Stimulated activated CD8-positive, alpha-beta memory T cell treated with anti-CD3 and anti-CD28 coated beads, Interleukin-7, amount 100 ng/mL, for 1 hour (primary cell): Measurements from ENCODE around the gene ABCC1.

ENCODE experiments used
- DNase-seq, 2 donors: peaks; one replicate each; pipeline ENCODE4 v3.0.0-alpha.2; 2020; ENCODE audit warnings: low read depth in 2 of 2

Gene ABCC1

DNA sequence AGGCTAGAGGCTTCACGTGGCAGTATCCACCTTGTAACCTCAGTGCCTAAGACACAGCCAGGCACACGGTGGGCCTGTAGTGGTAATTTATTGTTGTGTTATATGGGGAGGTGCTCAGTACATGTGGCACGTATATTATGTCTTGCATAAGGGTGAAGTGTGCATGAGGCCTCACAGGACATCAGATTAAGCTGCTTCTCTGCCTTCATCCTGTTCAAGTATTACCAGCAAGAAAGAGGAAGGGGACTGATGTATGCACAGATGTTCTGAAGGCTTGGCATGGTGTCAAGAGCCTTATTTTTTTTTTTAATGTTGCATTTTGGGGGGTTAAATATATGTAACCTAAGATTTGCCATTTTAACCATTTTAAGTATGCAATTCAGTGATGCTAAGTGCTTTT is 71.6 kb downstream of the ABCC1 start:
- DNase-seq, result no peak

DNA sequence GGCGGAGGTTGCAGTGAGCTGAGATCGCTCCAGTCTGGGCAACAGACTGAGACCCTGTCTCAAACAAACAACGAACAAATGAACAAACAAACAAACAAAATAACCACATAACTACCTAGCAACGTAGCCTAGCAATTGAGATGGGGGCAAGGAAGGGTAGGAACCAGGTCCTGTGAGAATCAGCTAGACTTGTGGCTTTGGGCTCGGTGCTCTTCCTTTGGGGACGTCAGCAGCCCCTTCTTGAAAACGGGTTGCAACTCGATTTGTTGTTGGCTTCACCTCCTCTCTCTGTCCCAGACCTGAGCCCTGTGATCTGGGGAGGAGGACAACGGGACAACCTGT is 72.2 kb downstream of the ABCC1 start:
- no peak for DNase-seq

GRCh38 chr16:16021988-16022682 is 72.7 kb downstream of the ABCC1 start:
- no peak for DNase-seq

- no peak for DNase-seq
Observed at GRCh38 chr16:16022683-16023064, 73.3 kb downstream of the ABCC1 start.

- no peak for DNase-seq
Observed at GRCh38 chr16:16025214-16025968, 76.0 kb downstream of the ABCC1 start.

- no peak for DNase-seq
Observed at GRCh38 chr16:16027728-16028310, 78.4 kb downstream of the ABCC1 start.

DNA sequence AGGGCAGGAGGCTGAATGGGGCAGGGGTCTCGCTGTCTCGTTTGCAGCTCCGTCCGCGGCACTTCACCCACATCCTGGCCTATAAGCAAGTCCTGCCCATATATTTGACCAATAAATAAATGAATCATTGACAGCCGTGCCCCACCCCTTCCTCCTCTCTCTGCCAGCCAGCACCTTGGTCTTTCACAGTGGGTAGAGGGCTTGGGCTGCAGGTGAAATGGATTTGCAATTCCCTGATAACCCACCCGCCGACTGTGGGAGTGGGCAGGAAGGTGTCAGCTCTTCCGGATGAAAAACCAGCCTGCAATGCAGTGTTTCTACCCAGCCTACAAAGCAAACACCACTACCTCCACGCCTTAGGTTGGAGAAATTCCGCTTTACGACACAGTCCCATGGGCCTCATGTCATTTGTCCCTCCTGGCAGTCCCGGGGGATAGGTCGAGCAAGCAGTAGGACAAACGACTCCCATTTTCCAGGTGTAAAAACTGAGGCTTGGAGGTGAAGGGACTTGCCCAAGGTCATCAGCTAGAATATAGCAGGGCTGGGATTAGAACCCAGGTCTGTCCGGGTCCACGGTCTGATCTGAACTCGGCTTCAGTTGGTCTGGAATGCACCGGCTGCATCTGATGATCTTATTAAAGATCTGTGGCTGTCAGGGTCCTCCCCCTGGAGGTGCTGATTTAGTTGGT is 79.0 kb downstream of the ABCC1 start:
- DNase-seq, result no peak

DNA sequence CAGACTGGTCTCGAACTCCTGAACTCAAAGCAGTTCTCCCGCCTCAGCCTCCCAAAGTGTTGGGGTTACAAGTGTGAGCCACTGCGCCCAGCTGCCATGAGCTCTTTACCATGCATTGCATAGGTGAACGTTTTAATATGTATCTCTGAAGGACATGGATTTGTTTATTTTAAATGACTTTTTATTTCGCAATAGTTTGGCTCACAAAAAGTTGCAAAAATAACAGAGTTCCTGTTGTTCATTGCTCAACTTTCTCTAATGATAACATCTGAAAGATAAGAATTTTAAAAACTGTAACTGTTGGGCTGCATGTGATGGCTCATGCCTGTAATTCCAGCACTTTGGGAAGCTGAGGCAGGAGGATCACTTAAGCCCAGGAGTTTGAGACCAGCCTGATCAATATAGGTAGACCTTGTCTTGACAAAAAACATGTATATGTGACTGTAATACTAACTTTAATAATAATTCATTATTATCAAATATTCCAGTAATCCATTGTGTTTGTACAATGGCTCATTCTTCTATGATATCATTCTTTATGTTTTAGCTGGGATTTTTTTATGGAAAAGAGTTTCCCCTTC is 80.1 kb downstream of the ABCC1 start:
- DNase-seq, result no peak

DNA sequence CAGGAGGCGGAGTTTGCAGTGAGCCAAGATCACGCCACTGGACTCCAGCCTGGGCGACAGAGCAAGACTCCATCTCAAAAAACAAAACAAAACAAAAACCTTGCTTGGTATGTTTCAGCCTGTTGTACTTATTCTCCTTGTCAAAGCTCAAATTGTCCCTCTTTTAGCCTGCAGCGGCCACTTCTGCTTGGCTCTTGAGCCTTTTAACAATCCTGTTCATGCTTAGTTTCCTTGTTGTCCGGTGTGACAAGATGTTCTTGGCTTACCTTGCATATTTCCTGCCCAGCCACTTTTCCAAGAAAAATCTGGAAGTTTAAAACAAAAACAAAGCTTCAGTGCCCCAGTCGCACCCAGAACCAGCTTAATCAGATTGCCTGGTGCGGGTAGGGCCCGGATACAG is 81.0 kb downstream of the ABCC1 start:
- no peak for DNase-seq

DNA sequence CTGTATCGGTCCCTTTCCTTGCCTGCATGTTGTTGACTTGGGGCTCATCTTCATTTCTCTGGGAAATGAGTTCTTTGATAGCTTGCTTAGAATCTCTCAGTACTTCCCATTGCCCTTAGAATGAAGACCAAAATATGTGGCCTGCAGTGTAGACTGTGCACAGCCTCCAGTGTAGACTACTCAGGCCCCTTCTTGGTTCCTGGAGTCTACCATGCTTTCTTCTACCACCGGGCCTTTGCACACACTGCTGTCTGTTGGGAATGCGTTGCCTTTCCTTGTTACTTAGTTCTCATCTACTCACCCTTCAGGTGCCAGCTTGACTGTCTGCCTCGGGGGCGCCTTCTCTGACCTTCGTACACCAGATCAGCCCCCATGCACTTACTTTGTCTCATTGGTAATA is 82.0 kb downstream of the ABCC1 start:
- DNase-seq, result no peak

DNA sequence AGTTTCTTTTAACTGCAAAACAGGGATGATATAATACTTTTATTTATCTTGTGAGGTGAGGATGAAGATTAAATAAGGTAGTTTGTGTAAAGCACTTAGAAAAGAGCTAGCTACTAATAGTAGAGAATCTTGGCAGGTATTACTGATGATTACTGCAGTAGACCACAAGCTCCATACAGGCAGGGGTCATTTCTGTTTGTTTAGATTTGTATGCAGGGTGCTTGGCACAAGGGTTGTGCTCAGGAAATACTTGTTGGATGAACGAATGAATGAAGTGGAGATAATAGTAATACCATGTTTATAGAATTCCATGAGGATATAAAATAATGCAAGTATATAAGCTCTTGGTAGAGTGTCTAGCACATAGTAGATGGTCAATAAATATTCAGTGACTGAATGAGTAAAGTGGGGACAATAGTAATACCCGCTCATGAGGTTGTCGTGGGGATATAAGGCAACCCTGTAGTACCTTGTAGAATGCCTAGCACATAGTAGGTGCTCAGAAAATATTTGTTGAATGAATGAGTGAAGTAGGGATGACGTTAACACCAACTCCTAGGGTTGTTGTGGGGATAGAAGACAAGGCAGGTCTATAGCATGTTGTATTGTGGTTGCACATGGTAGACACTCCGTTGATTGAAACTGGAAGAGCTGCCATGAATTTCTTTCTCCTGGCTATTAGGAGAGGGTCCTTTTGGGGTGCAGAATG is 83.0 kb downstream of the ABCC1 start:
- no peak for DNase-seq

- no peak for DNase-seq
Observed at GRCh38 chr16:16033208-16033717, 83.8 kb downstream of the ABCC1 start.

- DNase-seq, result no peak
Observed at GRCh38 chr16:16036359-16036792, 87.0 kb downstream of the ABCC1 start.

- DNase-seq, result no peak
Observed at GRCh38 chr16:16037521-16037920, 88.1 kb downstream of the ABCC1 start.

GRCh38 chr16:16037970-16038369 is 88.6 kb downstream of the ABCC1 start:
- DNase-seq, result no peak

GRCh38 chr16:16038950-16039349 is 89.5 kb downstream of the ABCC1 start:
- DNase-seq, result no peak

DNA sequence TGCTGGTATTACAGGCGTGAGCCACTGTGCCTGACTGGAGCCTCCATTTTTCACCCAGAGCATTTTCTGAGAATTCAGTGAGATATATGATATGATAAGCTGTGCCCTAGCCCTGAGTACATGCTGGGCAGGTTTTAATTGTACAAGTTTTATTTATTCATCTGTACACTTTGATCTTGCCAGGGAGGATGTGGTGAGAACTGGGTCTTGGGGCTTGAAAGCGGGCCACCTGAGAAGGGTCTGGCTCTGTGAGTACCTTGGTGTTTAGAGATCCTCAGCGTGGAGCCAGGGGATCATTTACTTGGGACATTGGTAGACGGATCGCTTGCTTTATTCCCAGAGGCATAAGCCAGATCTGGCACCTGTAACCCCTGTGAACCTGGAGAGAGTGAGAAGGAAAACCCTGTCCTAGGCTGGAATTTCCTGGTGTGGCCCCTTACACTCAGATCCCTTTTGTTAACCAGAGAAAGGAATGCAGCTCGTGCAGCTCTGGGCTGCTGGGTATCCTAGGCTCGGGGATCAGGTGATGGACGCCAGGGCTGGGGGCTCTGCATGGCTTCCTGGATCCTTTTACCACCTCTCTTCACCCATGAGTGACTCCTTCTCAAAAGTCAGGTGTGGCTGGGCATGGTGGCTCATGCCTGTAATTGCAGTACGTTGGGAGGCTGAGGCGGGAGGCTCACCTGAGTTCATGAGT is 91.9 kb downstream of the ABCC1 start:
- no peak for DNase-seq

DNA sequence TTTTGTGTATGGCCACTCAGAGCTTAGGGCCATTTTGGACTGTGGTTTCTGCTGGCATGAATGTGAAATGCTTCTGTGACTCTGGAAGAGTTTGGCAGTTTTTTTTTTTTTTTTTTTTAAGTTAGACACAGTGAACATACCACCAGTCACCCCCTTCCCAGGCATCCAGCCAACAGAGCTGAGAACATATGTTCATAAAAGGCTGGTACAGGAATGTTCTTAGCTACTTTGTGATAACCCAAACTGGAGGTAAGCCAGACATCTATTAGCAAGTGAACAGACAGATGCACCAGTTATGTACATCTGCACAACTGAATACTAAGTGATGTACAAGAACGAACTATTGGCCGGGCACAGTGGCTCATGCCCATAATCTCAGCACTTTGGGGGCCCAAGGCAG is 92.7 kb downstream of the ABCC1 start:
- DNase-seq, result no peak

GRCh38 chr16:16045296-16045695 is 95.9 kb downstream of the ABCC1 start:
- no peak for DNase-seq

DNA sequence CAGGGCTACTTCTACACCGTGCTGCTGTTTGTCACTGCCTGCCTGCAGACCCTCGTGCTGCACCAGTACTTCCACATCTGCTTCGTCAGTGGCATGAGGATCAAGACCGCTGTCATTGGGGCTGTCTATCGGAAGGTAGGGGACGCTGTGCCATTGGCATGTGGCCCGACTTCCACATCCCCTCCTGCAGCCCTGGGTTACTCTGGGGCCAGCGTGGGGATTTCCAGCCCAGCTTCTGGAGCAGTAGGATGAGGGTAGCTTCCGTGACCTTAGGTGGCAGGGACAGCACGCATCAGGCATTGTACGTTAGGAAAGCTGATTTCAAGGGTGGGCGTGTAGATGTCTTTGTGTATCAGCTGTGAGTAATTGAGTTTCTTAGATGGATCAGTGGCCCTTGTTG is 96.5 kb downstream of the ABCC1 start:
- DNase-seq, result no peak

- DNase-seq, result no peak
Observed at GRCh38 chr16:16047761-16048160, 98.3 kb downstream of the ABCC1 start.
